Eye (tissue), 1 donor: ENCODE data around the gene NDUFB7.
"Not testable (repeated sequence)": the region's sequence is repeated elsewhere in the genome, so short reads cannot be mapped to it uniquely, and the experiment has no call there.

Source experiments
- DNase-seq: peaks from one replicate; pipeline ENCODE4 v3.0.0-alpha.2; 2015

Gene NDUFB7

DNA sequence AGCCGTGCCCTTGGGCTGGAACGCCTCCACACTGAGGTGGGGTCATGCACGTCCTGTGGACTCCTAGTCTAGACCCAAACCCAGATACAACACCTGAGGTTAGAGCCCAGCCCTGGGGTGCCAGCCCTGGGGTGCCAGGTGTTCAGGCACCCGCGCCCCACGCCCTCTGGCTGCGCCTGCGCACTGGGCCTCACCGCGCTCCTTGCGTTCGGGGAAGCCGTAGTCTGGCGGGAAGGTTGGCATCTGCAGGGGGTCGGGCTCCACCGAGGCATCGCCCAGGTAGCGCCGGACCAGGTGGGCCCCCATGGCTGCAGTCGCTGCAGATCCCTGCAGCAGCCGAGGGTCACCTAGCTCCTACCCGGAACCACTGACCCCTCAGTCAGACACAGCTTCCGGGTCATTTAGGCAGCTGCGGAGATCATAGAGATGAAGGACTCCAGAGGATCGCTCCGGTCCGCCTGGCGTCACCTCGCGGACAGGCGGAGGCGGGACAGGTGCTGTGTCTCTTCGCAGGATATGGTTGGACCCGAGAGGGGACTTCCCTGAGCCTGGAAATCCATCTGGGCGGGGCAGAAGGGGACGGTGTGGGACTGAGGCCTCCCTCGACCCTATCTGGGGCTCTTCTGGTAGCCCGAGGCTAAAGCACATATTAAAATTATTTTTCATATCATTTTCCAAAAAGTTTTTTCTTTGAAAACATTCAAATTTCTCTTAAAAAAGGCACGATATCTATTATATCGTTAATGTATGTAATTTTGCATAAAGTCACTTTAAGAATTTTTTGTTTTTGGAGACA, at the start of gene NDUFB7:
Gene NDUFB7 (minus strand): TSS at position 372 of the 796 bp plus-strand sequence. CDS start 66 bp downstream, at position 306.
- DNase-seq: peak; percentile 94

- DNase-seq: no peak
Observed at GRCh38 chr19:14619404-14619803, 47.5 kb upstream of the NDUFB7 start.

DNA sequence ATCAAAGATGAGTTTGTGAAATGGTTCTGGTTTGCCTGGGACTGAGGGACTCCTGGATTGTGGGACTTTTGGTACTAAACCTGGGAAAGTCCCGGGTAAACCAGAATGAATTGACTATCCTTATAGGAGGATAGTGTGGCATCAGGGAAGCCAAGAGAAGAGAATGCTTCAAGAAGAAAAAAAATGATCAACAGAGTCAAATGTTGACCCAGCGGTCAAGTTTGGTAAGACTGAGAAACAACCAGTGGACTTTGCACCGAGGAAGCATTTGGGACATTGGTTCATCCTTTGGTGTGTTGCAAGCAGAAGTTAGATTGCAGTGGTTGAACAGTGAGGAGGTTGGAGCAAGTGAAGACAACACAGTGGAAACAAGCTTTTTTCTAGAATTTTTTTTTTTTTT, 44.5 kb upstream of the NDUFB7 start:
- no peak for DNase-seq

DNA sequence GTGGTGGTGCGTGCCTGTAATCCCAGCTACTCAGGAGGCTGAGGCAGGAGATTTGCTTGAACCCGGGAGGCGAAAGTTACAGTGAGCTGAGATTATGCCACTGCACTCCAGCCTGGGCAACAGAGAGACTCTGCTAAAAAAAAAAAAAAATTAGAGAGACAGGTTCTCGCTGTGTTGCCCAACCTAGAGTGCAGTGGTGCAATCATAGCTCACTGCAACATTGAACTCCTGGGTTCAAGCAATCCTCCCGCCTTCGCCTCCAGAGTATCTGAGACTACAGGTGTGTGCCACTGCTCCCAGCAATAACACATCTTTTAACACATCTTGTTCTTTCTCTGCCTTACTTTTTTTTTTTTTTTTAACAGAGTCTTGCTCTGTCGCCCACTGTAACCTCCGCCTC, 43.8 kb upstream of the NDUFB7 start:
- no peak for DNase-seq

- DNase-seq: no peak
Observed at GRCh38 chr19:14614099-14614412, 42.2 kb upstream of the NDUFB7 start.

- not testable (repeated sequence) for DNase-seq
Observed at GRCh38 chr19:14613399-14614098, 41.7 kb upstream of the NDUFB7 start.

- DNase-seq: no peak
Observed at GRCh38 chr19:14612657-14613056, 40.8 kb upstream of the NDUFB7 start.

DNA sequence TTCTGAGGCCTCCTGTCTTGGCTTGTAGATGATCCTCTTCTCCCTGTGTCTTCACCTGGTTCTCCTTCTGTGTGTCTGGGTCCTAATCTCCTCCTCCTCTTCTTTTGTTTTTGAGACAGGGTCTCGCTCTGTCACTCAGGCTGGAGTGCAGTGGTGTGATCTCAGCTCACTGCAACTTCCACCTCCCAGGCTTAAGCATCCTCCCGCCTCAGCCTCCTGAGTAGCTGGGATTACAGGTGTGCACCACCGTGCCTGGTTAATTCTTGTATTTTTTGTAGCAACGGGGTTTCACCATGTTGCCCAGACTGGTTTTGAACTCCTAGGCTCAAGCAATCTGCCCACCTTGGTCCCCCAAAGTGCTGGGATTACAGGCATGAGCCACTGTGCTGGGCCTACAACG, 40.4 kb upstream of the NDUFB7 start:
- not testable (repeated sequence) for DNase-seq

DNA sequence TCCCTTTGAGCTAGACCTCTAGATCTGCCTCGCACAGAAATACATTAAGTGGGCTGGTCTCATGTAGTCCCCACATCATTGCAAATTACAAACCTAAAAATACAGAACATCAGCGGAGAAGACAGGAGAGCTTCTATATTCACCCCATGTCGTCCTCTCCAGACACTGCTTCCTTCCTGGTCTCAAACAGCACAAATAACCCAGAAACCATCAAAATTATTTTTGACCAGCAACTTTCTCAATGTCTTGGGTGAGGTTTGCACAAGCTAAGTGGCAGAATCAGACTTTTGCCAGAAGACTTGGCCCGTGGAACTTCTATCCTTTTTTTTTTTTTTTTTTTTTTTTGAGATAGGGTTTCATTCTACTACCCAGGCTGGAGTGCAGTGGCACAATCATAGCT, 39.2 kb upstream of the NDUFB7 start:
- no peak for DNase-seq

GRCh38 chr19:14606627-14607026, 34.8 kb upstream of the NDUFB7 start:
- no peak for DNase-seq

GRCh38 chr19:14603990-14604387, 32.1 kb upstream of the NDUFB7 start:
- DNase-seq: no peak

GRCh38 chr19:14599548-14600147, 27.8 kb upstream of the NDUFB7 start:
- no peak for DNase-seq

DNA sequence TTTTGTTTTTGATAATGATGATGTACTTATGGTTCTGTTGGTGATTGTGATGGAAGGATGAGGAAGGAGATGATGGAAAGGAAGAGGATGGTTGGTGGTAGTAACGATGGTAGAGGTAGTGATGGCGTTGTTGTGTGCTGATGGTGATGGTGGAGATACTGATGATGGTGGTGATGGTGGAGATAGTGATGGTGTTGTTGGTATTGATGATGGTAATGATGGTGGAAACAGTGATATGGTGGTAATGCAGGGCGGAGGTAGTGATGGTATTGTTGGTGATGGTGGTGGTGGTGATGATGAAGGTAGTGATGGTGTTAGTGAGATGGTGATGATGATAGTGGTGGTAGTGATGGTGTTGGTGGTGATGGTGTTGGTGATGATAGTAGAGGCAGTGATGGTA, 23.7 kb upstream of the NDUFB7 start:
- DNase-seq: no peak

- DNase-seq: not testable (repeated sequence)
Observed at GRCh38 chr19:14589433-14589832, 17.6 kb upstream of the NDUFB7 start.

- not testable (repeated sequence) for DNase-seq
Observed at GRCh38 chr19:14585187-14585586, 13.3 kb upstream of the NDUFB7 start.

DNA sequence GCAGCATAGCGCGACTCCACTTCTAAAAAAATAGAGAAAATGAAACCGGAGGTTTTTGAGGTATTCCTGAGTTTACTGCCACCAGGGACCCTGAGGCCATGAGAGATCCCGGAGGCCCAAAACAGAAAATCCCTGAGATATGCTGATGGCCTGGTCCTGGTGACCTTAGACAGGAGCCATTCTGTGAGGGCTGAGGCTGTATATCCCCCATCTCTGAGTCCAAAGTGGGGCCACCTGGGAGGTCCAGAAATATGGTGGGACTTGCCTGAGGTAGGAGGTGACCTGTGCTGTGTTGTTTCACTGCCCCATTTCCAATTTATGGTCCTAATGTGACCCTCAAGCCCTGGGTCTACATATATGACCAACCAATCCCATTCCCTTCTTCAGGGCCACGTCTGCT, 12.5 kb upstream of the NDUFB7 start:
- not testable (repeated sequence) for DNase-seq

GRCh38 chr19:14582894-14583340, 11.1 kb upstream of the NDUFB7 start, which contains the start of gene CLEC17A:
CLEC17A (plus strand) TSS chr19:14583084; CDS start chr19:14583161, 77 bp downstream.
- DNase-seq: no peak

DNA sequence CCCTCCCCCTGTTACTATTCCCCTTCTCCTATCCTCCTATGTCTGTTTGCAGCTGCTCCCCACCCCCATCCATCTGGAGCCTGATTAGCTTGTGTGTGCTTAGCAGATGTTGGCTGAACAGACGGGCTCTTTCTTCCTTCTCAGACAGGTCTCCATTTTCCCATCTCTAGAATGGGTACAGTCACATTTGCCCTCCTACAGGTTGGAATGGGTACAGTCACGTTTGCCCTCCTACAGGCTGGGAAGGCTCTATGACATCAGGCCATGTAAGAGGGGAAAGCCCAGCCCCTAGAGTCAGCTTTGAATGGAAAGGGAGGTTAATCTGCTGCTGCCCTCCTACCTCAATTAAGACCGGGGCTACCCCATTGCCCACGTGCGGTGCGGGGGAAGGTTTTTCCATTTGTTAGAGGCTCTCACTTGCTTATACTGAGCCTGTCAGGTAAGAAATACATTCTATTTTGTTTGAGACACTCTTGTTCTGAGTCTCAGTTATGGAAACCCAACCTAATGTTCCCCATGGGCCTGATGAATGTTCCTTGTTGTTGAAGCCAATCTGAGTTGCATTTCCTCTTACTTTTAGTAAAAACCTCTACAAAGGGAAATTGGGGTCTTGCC, 8.9 kb upstream of the NDUFB7 start:
- no peak for DNase-seq

GRCh38 chr19:14577885-14578427, 6.1 kb upstream of the NDUFB7 start:
- no peak for DNase-seq

- no peak for DNase-seq
Observed at GRCh38 chr19:14577264-14577663, 5.4 kb upstream of the NDUFB7 start.

- no peak for DNase-seq
Observed at GRCh38 chr19:14576363-14576762, 4.5 kb upstream of the NDUFB7 start.

DNA sequence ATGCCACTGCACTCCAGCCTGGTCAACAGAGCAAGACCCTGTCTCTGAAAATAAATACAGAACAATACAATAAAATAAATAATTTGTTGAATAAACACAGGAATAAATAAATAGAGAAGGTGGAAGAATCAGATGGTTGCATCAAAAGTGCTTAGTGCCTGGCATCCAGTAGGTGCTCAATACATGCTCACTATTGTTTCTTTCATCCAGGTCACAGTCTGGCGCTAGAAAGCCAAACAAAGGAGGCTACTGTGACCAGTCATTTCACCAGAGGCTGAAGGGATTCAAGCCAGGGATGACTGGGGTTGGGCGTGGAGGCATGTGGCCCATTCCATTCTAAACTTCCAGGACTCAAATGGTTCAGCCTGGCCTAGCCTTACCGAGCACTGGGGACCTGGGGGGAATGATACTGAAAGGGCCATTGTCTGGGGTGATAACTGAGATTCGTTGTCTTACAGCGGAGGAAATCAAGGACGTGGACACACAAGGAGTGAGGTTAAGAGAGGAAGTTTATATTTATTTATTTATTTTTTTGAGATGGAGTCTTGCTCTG, 3.6 kb upstream of the NDUFB7 start:
- no peak for DNase-seq
